RCC 7860 (cell line): ENCODE measurements around the gene ATP11B.

Experiments used
- DNase-seq: peaks from one replicate; pipeline ENCODE4 v3.0.0-alpha.2; 2015; ENCODE audit warnings: low spot score
- FAIRE-seq: peaks from 2 replicates; lab custom pipeline; 2012; peaks lifted over from hg19 to GRCh38; lab: Jason Lieb, UNC

Gene ATP11B

DNA sequence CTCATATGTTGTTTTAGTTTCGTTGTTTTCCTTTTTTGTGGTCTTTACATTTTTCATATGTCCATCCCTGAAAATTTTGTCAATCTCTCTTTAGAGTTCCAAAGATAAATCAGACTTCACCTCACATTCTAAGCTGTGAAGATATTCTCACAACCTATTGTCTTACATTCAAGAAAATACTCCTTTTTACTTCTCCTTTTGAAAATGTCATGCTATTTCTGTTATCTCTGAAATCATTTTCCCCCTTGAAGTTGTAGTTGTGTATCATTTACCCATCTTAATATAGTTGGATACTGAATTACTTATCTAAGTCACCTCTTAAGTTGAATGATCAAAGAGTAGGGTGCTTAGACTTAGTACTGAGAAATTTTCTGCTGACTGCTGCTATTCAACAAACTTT lies 112.7 kb downstream of the ATP11B start:
- DNase-seq (no peak), FAIRE-seq (no peak)

DNA sequence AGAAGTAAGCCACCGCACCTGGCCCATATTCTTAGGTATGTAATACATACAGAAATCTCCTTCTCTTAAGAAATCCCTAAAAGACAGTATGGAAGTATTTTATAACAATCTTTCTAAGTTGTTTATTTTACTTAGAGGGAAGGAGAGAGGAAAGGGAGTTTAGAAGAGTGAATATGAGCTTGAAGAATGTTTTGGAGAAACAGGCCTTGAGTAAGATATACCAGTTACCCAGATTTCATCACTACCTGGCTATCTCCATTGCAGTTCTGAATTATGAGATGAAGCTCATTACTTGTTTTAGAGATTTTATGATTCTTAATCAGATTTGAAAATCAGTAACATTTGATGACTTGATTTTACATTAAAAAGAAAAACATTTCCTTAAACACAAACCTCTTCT lies 115.2 kb downstream of the ATP11B start:
- FAIRE-seq: no peak
- no peak for DNase-seq

DNA sequence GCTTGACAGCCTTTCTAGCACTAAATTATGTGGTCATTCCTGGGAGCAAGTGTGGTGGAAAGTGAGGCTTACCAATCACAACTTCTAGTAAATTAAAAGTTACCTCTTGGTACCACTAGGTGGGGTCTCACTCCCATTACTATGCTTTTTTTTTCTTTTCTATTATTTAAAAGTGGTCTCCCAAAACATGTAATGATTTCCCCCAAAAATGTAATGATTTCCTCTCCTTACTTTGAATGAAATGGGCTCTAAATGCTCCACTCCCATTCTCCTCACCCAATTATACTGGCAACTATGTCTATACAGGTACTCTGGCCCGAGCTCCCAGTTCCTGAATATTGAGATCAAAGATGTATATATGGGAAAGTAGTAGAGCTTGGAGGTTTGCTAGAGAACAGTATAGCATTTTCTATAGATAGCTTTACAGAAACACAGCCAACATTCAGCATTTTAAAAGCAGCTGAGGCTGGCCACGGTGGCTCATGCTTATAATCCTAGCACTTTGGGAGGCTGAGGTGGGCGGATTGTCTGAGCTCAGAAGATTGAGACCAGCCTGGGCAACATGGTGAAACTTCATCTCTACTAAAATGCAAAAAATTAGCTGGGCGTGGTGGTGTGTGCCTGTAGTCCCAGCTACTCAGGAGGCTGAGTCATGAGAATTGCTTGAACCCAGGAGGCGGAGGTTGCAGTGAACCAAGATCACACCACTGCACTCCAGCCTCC lies 116.2 kb downstream of the ATP11B start:
- peak; percentile 21 for DNase-seq

DNA sequence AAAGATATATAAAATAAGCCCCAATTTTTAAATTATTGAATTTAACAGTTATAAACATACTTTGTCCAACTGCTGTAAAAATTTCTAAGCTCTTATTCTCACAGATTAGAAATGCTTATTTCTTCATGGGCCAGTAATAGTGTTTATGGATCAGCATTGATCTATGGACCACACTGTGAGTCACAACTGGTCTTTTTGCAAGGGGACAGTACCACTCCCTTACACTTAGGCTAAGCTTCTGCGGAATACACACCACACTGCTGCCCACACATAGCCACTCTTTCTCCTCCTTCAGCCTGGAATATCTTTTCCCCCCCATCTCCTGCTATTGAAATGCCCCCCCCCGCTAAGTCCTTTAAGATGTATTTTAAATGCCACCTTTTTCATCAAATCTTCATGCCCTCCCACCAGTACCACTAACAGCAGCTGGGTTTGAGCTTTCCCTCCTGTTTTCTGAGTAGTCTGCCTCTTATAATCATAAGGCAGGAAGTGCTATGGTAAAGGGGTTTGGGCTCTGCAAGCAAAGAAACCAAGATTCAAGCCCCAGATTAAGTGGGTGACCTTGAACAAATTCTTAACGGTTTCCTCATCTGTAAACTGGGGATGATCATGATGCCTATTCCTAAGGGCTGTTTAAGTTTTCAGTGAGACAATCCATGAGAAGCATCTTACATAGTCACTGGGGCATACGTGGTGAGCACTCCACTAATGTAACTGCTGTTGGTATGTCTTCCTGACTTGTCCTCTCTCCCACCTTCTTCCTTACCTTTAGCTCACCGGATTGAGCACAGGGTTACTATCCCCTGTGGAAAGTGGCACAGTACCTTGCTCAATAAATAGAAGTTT lies 117.9 kb downstream of the ATP11B start:
- DNase-seq: no peak
- no peak for FAIRE-seq

More for the DNA sequence above, 116.2 kb downstream of the ATP11B start:
- FAIRE-seq: peak; percentile 48

DNA sequence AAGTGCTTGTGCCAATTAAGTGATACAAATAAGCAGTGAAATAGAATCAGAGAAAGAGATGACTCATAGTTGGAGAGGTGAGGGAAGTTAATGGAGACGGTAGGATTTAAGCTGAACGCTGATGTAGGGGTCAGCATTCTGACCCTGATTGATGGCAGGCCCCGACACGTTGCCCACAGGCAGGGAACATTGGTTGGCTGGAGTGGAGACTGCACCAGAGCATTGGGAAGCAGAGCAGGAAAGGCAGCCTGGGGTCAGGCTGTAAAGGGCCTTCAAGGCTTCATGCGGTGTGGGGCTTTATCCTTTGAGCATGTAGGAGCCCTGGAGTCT lies 118.4 kb downstream of the ATP11B start:
- FAIRE-seq (no peak), DNase-seq (no peak)

DNA sequence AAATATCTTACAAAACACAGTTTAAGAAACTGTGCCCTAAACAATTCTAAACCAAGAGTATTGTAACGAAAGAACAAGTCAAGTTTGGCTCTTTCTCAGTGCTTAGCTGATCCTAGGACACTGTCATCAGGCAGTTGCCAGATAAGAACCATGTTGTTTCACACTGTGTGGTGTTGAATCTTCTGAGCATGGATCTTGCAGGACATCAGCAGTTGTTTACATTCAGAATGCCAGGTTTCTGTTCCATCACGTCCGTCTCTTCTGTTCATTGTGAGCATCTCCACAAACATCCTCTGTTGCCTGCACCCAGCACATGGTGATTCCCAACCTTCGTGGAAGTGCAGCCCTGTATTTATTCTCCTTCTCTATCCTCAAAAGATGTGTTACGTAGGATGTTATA lies 119.2 kb downstream of the ATP11B start:
- DNase-seq (no peak), FAIRE-seq (no peak)

DNA sequence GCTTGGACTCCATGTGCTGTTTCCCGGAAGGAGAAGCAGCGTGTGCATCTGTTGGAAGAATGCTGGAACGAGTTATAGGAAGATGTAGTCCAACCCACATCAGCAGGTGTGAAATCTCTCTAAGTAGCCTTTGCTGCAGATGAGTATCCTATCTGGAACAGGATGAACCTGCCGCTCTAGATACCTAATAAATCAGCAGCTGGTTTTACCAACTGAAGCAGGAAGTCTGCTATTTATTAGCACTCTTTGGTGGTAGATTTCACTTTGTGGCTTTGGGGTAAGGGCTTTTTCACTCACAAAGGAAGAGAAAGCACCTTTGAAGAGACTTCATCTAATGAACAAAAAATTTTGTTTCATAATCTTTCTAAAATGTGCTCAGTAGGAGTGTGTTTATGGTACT lies 120.6 kb downstream of the ATP11B start:
- no peak for DNase-seq
- no peak for FAIRE-seq

DNA sequence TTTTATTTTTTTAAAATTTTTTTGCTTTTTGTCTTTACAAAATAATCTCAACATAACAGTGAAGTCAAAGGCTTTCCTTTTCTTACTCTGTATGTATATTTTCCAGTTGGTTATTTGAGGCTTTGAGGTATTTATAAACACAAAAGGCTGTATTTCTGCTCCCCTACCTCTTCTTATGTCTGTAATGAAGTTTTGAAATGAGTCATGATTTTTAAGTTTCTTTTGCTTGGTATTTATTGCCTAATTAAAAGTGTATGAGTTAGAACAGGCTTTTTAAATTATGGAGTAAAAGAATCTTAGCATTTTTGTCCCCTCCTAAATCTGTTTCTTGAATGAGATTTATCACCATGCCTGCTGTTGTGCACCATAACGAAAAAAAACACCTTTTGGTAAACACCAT lies 121.0 kb downstream of the ATP11B start:
- DNase-seq: no peak
- no peak for FAIRE-seq

DNA sequence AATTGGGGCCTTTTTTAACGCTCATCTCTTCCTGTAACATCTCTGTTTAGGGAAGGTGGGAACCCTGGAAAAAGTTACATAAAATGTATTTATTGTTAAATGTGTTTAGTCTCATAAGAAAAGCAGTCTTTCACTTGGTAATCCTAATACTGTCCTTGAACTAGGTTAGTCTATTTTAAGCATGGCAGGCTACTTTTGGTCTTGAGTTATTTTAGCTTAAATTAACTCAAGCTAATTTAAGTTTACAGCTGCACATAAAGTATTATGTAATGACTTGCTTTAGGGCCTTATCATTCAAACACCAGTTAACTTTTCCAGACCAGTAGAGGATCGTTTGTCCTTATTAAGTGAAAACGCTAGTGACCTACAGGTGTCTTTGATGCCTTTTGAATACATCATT lies 123.8 kb downstream of the ATP11B start:
- no peak for FAIRE-seq
- DNase-seq: no peak

DNA sequence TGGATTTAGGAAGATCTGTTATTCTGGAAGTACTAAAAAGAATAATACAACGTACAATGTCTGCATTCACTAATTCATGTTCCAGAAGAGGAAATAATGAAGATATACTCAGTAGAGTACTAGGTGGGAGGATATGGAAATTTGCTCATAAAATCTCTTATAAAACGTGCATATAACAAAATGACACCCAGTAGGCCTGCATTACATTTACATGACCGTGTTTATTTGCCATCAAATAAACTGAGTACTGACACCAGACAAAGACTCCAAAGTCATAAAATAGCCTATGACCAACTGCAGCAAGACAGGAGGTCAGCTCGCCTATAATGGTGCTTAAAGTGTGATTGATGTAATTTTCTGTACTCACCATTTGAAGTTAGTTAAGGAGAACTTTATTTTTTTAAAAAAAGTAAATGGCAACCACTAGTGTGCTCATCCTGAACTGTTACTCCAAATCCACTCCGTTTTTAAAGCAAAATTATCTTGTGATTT lies 126.6 kb downstream of the ATP11B start:
- FAIRE-seq: no peak
- no peak for DNase-seq

DNA sequence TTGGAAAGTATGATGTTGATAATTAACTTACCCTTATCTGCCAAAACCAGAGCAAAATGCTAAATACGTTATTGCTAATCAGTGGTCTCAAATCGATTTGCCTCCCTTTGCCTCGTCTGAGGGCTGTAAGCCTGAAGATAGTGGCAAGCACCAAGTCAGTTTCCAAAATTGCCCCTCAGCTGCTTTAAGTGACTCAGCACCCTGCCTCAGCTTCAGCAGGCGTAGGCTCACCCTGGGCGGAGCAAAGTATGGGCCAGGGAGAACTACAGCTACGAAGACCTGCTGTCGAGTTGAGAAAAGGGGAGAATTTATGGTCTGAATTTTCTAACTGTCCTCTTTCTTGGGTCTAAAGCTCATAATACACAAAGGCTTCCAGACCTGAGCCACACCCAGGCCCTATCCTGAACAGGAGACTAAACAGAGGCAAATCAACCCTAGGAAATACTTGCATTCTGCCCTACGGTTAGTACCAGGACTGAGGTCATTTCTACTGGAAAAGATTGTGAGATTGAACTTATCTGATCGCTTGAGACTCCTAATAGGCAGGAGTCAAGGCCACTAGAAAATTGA lies 127.3 kb downstream of the ATP11B start:
- FAIRE-seq (no peak), DNase-seq (no peak)

DNA sequence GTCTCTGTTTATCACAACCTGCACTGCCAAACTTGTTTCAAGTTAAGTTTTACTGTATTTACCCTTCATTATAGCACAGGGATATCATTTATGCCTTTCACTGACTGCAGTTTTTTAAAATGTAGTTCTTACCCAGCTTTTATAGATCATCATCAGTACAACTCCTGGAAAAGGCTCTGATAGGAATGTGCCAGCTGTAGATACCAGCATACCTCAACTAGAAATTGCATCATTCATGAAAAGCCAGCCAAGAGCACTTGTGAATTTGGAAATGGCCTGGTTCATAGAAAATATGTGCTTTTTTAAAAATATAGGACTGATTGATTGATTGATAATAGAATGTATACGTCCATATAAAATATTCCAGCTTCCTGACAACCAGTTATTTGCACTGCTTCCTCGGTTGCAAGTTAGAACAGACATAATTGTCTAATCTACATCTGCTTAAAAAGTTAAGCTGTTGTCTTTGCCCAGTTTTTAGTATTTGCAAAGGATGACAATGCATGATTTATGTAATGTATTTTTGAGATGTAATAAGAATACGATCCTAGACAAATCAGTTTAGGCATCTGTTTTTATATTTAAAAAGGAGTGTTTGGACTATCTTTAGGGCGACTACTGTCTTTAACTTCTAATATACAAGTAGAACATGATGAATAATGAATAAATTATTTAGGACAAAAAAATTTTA lies 128.5 kb downstream of the ATP11B start:
- DNase-seq (no peak), FAIRE-seq (no peak)

DNA sequence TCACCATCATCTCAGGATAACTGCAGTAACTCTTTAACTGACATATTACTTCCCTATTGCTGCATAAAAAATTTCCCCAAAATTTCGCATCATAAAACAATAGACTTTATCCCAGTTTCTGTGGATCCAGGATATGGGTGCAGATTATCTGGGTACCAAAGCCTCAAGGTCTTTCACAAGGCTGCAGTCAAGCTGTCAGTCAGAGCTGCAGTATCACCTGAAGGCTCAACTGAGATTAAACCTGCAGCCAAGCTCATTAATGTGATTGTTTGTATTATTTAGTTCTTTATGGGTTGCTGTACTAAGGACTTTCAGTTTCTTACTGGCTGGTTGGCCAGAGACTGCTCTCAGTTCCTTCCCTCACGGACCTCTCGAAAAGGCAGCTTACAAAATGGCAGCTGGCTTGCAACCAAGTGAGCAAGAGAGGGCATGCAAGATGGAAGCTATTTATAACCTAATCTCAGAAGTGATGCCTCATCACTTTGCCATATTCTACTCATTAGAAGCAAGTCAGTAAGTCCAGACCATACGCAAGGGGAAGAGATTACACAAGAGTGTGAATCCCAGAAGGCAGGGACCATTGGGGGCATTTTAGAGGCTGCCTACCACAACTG lies 132.1 kb downstream of the ATP11B start:
- FAIRE-seq: no peak
- no peak for DNase-seq

DNA sequence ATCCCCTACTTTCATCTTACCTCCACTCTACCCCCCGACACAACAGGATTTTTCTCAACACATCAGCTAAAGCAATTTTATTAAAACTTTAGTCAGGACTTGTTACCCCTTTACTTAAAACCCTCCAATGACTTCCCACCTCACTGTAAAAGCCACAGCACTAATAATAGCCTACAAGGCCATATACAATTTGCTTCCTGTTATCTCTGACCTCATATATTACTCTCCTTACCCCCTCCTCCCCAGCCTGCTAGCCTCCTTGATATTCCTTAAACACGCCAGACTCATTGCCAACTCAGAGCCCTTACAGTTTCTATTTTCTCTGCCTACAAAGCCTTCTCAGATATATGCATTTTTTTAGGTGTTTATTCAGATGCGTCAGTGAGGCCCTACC lies 132.6 kb downstream of the ATP11B start:
- FAIRE-seq (no peak), DNase-seq (no peak)

DNA sequence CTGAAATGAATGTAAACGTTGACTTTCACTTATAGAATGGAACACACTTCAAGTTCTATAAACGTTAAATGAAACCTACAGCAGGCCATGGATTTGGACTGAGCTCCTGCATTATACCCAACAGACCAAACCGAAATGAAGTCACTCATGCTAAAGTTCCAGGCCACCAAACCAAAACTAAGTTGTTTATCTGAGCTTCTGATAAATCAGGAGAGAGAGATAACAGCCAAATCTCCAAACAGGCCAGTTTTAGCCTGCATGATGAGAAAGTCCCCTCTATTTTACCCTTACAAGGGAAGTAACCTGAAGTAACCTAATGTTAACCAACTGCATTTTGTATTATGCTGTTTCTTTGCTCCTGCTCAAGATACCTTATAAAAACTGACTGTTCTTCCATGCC lies 142.5 kb downstream of the ATP11B start:
- DNase-seq (no peak), FAIRE-seq (no peak)

DNA sequence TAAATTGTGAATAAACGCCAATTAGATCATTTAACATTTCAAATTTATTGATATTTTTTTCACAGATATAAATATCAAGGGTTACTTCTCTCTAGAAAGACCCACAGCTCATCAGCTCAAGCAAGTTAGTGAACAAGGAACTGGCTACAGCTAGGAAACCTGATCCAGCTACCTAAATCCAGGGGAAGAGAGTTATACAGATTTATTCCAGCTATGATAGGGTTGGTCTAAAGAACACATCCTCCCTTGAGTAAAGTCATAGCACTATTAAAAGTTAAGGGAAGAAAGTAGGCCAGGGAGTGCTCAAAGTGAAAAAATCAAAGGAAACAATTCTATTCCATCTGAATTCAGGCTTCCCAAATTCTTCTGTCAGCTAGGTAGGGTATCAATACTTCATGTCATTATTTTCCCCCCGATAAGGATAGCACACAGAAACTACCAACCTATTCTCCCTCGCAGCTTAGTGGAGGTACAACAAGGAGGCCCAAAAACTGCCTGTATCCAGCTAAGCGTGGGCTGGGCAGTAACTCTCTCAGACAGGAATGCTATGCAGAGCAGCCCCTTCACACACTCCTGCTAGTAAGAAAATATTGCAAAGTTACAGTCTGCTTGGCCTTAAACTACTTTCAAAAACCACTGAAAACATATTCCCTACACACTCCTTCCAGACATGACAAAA lies 143.1 kb downstream of the ATP11B start:
- no peak for DNase-seq
- no peak for FAIRE-seq

DNA sequence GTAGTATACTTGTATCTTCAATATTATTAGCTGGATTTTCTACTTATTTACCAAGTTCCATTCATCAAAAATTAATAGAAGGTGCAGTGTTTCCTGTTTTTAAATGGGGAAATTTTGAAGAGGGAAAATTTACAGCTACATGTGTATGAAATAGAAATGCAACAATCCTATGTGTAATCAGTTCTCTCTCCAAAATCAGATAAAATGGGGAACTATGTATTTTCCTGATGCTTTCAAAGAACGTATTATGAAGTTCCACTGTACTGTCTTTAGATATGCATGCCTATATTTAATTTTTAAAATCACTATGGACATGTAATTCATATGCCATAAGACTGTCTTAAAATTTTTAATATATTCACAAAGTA lies 143.6 kb downstream of the ATP11B start:
- DNase-seq (no peak), FAIRE-seq (no peak)

DNA sequence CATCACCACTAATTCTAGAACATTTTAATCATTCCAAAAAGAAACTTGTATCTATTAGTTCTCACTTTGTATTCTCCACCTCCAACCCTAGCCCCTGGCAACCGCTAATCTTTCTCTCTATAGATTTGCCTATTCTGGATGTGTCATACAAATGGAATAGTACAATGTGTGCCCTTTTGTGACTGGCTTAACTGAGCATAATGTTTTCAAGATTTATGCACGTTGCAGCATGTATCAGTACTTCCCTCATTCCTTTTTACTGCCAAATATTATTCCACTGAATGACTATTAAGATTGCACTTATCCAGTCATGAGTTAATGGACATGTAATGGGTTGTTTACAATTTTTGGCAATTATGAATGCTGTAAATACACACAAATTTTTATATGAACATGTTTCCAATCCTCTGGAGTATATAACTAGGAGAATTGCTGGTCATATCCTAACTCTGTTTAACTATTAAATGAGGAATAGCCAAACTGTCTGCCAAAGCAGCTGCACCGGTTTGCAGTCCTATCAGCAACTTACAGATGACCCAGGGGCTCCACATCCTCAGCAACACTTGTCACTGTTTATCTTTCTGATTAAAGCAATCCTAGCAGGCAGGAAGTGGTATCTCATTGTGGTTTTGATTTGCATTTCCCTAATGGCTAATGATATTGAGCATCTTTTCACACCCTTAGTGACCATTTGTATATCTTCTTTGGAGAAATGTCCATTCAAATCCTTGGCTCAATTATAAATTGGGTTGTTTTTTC lies 144.2 kb downstream of the ATP11B start:
- FAIRE-seq: no peak

DNA sequence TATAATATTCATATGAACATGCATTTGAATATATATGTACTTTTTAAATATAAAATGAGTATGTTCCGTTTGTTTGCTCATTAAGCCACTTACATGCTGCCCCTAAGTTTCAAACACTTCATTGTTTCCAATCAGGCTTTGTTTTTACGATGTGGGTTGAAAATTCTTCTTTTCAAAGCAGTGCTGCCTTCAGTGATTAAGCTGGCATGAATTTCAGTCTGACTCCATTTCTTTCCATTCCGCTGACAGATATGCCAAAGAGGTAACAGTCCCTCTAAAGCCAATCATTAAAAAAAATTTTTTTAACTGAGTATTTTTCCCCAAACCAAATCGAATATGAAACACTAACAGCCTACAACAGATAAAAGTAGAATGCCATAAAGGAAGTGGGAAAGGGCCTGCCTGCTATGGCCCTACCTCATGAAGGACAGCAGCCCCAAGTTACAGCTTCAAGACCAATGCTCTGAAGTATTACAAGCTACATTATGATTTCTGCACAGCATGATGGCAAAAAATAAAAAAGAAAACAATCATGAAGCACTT lies 147.0 kb downstream of the ATP11B start:
- no peak for DNase-seq
- FAIRE-seq: no peak

More for the DNA sequence above, 144.2 kb downstream of the ATP11B start:
- no peak for DNase-seq
